Esophagus squamous epithelium (tissue), 4 donors: ENCODE results near the gene KRT3.

Source experiments
- POLR2A ChIP-seq, 4 donors: fragments of 450-650 bp; IDR thresholded peaks; one replicate each; pipeline ENCODE4 v1.6.1; 2017; ENCODE audit warnings: antibody characterized with exemption in 4 of 4, mild to moderate bottlenecking in 4 of 4, moderate library complexity in 3 of 4
- TF ChIP-seq, protein P1 (sequence below), 6 experiments: fragments of 450-650 bp in 4 of 6; fragments of 200-600 bp in 2 of 6; sonication (generic) in 2 of 6; IDR thresholded peaks; one replicate each; pipeline ENCODE4 v1.5.1; 2016 to 2019; ENCODE audit warnings: antibody characterized with exemption in 6 of 6, mild to moderate bottlenecking in 4 of 6, moderate library complexity in 4 of 6

DNA sequence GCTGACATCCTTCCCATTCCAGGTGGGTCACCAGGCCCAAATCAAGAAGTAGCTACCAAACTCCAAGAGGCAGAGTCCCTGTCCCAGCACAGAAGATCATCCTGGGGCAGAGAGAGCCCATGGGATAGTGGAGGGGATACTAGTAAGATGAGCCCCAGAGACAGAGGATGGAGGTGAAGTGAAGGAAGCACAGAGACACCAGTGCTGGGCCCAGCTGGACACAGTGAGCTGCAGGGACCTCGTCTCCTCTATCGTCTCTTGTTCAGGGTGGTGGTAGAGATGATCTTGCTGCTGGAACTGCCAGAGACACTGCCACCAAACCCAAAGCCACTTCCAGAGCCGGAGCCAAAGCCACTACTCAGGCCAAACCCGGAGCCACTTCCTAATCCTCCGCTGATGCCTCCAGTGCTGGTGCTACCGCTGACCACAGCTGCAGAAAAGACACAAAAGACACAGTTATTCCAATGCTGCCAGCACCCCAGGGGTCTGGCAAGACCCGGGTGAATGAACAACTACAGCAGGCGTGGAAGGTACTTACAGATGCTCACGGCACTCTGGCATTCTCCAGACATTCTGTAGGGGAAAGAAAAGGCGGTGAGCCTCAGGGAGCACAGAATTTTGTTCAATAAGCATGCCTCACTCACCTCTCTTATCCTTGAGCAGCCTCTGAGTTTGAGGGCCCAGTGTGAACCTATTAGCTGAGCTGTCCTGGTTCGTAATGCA, 11.1 kb upstream of the KRT3 start:
- no peak for TF ChIP-seq POLR2A (IDR thresholded peaks at IDR 0.05)
- TF ChIP-seq, protein P1, sequence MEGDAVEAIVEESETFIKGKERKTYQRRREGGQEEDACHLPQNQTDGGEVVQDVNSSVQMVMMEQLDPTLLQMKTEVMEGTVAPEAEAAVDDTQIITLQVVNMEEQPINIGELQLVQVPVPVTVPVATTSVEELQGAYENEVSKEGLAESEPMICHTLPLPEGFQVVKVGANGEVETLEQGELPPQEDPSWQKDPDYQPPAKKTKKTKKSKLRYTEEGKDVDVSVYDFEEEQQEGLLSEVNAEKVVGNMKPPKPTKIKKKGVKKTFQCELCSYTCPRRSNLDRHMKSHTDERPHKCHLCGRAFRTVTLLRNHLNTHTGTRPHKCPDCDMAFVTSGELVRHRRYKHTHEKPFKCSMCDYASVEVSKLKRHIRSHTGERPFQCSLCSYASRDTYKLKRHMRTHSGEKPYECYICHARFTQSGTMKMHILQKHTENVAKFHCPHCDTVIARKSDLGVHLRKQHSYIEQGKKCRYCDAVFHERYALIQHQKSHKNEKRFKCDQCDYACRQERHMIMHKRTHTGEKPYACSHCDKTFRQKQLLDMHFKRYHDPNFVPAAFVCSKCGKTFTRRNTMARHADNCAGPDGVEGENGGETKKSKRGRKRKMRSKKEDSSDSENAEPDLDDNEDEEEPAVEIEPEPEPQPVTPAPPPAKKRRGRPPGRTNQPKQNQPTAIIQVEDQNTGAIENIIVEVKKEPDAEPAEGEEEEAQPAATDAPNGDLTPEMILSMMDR (IDR thresholded peaks at IDR 0.05) = no peak
